Activated CD8-positive, alpha-beta memory T cell treated with anti-CD3 and anti-CD28 coated beads for 24 hours (primary cell): Measurements from ENCODE around the gene SLC35B1.

Experiments
- DNase-seq: peaks from one replicate; pipeline ENCODE4 v3.0.0-alpha.2; 2020

Gene SLC35B1

GRCh38 chr17:49707608-49708514, at the start of gene SLC35B1:
Gene SLC35B1, minus strand, starts transcription at chr17:49707964. Its CDS starts 131 bp downstream, at chr17:49707833.
- peak; percentile 96 for DNase-seq

- no peak for DNase-seq
These were observed 49.5 kb upstream of the SLC35B1 start for GRCh38 chr17:49757151-49757777.

GRCh38 chr17:49756323-49757150, 48.8 kb upstream of the SLC35B1 start:
- DNase-seq: no peak

- DNase-seq: no peak
These were observed 48.0 kb upstream of the SLC35B1 start for GRCh38 chr17:49755663-49756283.

GRCh38 chr17:49753959-49754391, 46.2 kb upstream of the SLC35B1 start:
- no peak for DNase-seq

GRCh38 chr17:49752508-49752907, 44.7 kb upstream of the SLC35B1 start:
- no peak for DNase-seq

- DNase-seq: no peak
These were observed 42.0 kb upstream of the SLC35B1 start for GRCh38 chr17:49749730-49750129.

- peak; percentile 74 for DNase-seq
These were observed 41.0 kb upstream of the SLC35B1 start for GRCh38 chr17:49748791-49749190.

- DNase-seq: no peak
These were observed 40.5 kb upstream of the SLC35B1 start for GRCh38 chr17:49748223-49748622.

- DNase-seq: no peak
These were observed 39.9 kb upstream of the SLC35B1 start for GRCh38 chr17:49747632-49748031.

- no peak for DNase-seq
These were observed 39.2 kb upstream of the SLC35B1 start for GRCh38 chr17:49746791-49747490.

GRCh38 chr17:49745175-49746139, 37.7 kb upstream of the SLC35B1 start:
- DNase-seq: no peak

- no peak for DNase-seq
These were observed 34.4 kb upstream of the SLC35B1 start for GRCh38 chr17:49742166-49742638.

- no peak for DNase-seq
These were observed 33.9 kb upstream of the SLC35B1 start for GRCh38 chr17:49741692-49742076.

- DNase-seq: no peak
These were observed 33.4 kb upstream of the SLC35B1 start for GRCh38 chr17:49741009-49741691.

- peak; percentile 90 for DNase-seq
These were observed 32.0 kb upstream of the SLC35B1 start for GRCh38 chr17:49739641-49740271.

GRCh38 chr17:49738456-49739163, 30.8 kb upstream of the SLC35B1 start:
- no peak for DNase-seq

- no peak for DNase-seq
These were observed 27.0 kb upstream of the SLC35B1 start for GRCh38 chr17:49734515-49735490.
